VCaP (cell line): ENCODE measurements around the gene ZBTB9.
A peak's percentile ranks its signal among the peaks of the same experiment; 100 is the strongest.

Source experiments
- H3K27ac ChIP-seq: fragments of 450-650 bp; 2 replicates; pipeline ENCODE4 v1.5.1; 2017
- TF ChIP-seq, protein P1 (sequence below): fragments of 450-650 bp; conservative IDR thresholded peaks from 2 replicates; pipeline ENCODE4 v1.5.1; 2017; ENCODE audit warnings: mild to moderate bottlenecking, moderate library complexity

Gene ZBTB9

GRCh38 chr6:33416386-33417127 is 37.8 kb upstream of the ZBTB9 start:
- TF ChIP-seq, protein P1, sequence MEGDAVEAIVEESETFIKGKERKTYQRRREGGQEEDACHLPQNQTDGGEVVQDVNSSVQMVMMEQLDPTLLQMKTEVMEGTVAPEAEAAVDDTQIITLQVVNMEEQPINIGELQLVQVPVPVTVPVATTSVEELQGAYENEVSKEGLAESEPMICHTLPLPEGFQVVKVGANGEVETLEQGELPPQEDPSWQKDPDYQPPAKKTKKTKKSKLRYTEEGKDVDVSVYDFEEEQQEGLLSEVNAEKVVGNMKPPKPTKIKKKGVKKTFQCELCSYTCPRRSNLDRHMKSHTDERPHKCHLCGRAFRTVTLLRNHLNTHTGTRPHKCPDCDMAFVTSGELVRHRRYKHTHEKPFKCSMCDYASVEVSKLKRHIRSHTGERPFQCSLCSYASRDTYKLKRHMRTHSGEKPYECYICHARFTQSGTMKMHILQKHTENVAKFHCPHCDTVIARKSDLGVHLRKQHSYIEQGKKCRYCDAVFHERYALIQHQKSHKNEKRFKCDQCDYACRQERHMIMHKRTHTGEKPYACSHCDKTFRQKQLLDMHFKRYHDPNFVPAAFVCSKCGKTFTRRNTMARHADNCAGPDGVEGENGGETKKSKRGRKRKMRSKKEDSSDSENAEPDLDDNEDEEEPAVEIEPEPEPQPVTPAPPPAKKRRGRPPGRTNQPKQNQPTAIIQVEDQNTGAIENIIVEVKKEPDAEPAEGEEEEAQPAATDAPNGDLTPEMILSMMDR, result no peak
- H3K27ac ChIP-seq, result peak overlapping the region; percentile 94

GRCh38 chr6:33417128-33417902 is 37.1 kb upstream of the ZBTB9 start:
- H3K27ac ChIP-seq, result peak overlapping the region; percentile 94
- TF ChIP-seq, protein P1, result no peak

- H3K27ac ChIP-seq, result peak within 1 kb of the TSS; percentile 94
- TF ChIP-seq, protein P1, result peak; percentile 74
Measured at GRCh38 chr6:33417903-33418689, 36.3 kb upstream of the ZBTB9 start, which contains the start of gene CUTA. Gene CUTA, minus strand, starts transcription at chr6:33418107. Its CDS starts 107 bp downstream, at chr6:33418000.

GRCh38 chr6:33418690-33419291 is 35.6 kb upstream of the ZBTB9 start:
- TF ChIP-seq, protein P1, result peak; percentile 18; the same call in 1 of the 2 replicates
- H3K27ac ChIP-seq, result peak overlapping the region; percentile 94

GRCh38 chr6:33419580-33420490 is 34.5 kb upstream of the ZBTB9 start, which contains the start of gene SYNGAP1:
Gene SYNGAP1, plus strand, starts transcription at chr6:33420065. Its CDS starts 200 bp downstream, at chr6:33420265.
- TF ChIP-seq, protein P1, result no peak
- peak within 1 kb of the TSS; percentile 94 for H3K27ac ChIP-seq
